Muscle layer of colon (tissue), 2 donors: ENCODE data around the gene TMEM143.

Source experiments
- H3K27ac ChIP-seq: one replicate; pipeline ENCODE4 v1.7.0; 2013; ENCODE audit warnings: low read depth, mild to moderate bottlenecking, low read length, moderate library complexity
- H3K27me3 ChIP-seq, 2 donors: one replicate each; pipeline ENCODE4 v1.7.0; 2013; ENCODE audit warnings: low read length in 2 of 2, mild to moderate bottlenecking in 2 of 2; ENCODE audit not compliant: insufficient read depth in 2 of 2, control insufficient read depth in 1 of 2
- H3K36me3 ChIP-seq: one replicate; pipeline ENCODE4 v1.7.0; 2013; ENCODE audit warnings: mild to moderate bottlenecking, low read length; ENCODE audit not compliant: insufficient read depth
- H3K4me1 ChIP-seq: one replicate; pipeline ENCODE4 v1.7.0; 2013; ENCODE audit warnings: mild to moderate bottlenecking, low read length; ENCODE audit not compliant: insufficient read depth
- H3K4me3 ChIP-seq, 2 donors: one replicate each; pipeline ENCODE4 v1.7.0; 2013; ENCODE audit warnings: low read length in 2 of 2, low read depth in 1 of 2, mild to moderate bottlenecking in 1 of 2, moderate library complexity in 1 of 2
- H3K9ac ChIP-seq: one replicate; pipeline ENCODE4 v1.7.0; 2013; ENCODE audit warnings: low read length
- H3K9me3 ChIP-seq: one replicate; pipeline ENCODE4 v1.7.0; 2013; ENCODE audit warnings: mild to moderate bottlenecking, low read length
- donor health status: abdominal sarcoma.
- donor health status: Adenocarcinoma of cecum.

The TMEM143 gene

DNA sequence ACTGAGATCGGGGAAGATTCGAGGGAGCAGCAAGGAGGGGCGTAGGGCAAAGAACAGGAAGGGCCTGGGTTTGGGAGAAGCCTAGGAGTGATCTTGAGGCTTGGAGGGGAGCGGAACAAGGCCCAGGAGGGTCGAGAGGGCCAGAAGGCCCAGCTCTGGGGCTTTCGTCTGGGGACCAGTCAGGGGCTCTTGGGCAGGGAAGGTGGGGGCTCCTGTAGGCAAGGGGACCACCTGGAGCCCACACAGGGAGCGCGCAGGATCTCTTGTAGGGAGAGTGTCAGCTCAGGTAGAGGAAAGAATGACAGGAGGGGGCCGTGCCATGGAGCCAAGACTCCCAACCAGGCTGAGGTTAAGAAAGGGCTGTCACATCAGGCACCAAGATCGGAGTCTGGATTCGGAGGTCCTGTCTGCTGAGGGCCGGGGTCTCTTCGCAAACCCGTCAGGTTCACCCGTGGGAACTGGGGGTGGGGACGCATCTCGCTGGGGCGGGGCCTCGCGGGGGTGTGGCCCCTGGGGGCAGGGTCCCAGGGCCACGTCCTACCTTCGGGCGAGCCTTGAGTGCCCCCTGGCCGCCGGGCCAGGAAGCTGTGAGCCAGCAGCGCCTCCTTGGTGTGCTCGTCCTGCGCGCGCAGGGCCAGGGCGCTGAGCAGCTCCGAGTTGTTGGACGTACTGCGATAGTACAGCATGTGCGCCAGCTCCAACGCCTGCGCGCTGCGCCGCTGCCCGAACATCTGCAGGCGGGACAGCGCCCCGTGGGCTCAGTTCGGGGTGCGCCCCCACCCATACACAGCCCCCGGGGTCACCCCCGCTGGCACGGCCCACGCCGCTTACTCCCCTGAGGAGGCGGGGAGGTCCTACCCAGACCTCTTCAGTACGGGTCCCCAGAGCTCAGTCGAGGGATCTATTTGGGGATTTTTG is 30.0 kb downstream of the TMEM143 start:
- H3K4me1 ChIP-seq, result peaks cover 38% of the 10 kb centered on the region
- peak overlapping the region; percentile 90 for H3K27ac ChIP-seq
- H3K4me3 ChIP-seq, result peak overlapping the region; percentile 44 to 61

DNA sequence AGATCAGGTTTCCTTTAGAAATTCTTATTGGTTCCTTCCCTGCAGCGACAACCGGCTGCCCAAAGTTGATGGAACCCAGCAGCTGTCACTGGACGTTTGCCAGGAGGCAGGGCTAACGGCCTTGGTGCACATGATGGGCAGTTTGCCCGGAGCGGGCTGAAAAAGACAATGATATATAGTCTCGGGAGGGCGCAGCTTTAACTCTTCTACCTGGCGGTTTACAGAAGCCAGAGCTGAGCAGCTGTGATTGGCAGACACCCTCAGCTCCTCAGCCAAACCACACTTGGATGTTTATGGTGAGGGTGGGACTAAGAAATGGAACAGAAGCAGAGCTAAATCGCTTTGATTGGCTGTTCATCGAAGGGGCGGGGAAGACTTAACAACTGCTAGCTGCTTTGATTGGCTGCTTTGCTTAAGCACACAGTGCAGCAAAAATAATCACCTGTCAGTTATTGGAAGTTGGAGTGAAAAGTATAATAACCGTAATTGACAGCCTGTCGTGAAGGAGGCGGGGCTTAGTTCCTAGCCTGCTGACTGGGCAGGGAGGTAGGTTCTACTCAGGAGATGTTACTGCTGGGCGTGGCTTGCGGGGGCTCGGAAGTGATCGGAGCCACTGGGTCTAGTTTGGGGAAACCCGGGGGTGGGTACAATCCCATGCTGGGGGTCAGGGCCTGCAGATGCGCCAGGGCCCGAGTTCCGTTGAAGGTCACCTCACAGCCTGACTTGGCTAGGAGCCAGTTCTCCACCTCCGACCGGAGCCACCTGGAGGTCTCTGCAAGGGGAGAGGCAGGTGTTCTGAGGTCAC is 30.9 kb downstream of the TMEM143 start:
- no peaks in the 10 kb centered on the region for H3K9me3 ChIP-seq
- H3K4me1 ChIP-seq, result peaks cover 38% of the 10 kb centered on the region
- peak overlapping the region; percentile 90 for H3K27ac ChIP-seq
- no peaks in the 10 kb centered on the region for H3K27me3 ChIP-seq
- peaks cover 11% of the 10 kb centered on the region for H3K36me3 ChIP-seq
- peak overlapping the region; percentile 44 to 61 for H3K4me3 ChIP-seq
- H3K9ac ChIP-seq, result peak overlapping the region; percentile 66

More for the DNA sequence above, 30.0 kb downstream of the TMEM143 start:
- H3K27me3 ChIP-seq, result no peaks in the 10 kb centered on the region
- no peaks in the 10 kb centered on the region for H3K9me3 ChIP-seq
- peak overlapping the region; percentile 66 for H3K9ac ChIP-seq
- H3K36me3 ChIP-seq, result peaks cover 11% of the 10 kb centered on the region

- peaks cover 43% of the 10 kb centered on the region for H3K4me1 ChIP-seq
- H3K27me3 ChIP-seq, result no peaks in the 10 kb centered on the region
- no peaks in the 10 kb centered on the region for H3K9me3 ChIP-seq
- peak overlapping the region; percentile 90 for H3K27ac ChIP-seq
- H3K4me3 ChIP-seq, result peak overlapping the region in 1 of 2 donors; percentile 61
- peaks cover 16% of the 10 kb centered on the region for H3K36me3 ChIP-seq
- no peak overlapping the region for H3K9ac ChIP-seq
These were observed 31.4 kb downstream of the TMEM143 start for GRCh38 chr19:48332351-48332661.

- no peaks in the 10 kb centered on the region for H3K27me3 ChIP-seq
- peaks cover 17% of the 10 kb centered on the region for H3K36me3 ChIP-seq
- peak overlapping the region; percentile 45 for H3K27ac ChIP-seq
- H3K4me3 ChIP-seq, result peak overlapping the region in 1 of 2 donors; percentile 17
- H3K4me1 ChIP-seq, result peaks cover 54% of the 10 kb centered on the region
- H3K9ac ChIP-seq, result no peak overlapping the region
- no peaks in the 10 kb centered on the region for H3K9me3 ChIP-seq
These were observed 33.6 kb downstream of the TMEM143 start for GRCh38 chr19:48330012-48330681.

DNA sequence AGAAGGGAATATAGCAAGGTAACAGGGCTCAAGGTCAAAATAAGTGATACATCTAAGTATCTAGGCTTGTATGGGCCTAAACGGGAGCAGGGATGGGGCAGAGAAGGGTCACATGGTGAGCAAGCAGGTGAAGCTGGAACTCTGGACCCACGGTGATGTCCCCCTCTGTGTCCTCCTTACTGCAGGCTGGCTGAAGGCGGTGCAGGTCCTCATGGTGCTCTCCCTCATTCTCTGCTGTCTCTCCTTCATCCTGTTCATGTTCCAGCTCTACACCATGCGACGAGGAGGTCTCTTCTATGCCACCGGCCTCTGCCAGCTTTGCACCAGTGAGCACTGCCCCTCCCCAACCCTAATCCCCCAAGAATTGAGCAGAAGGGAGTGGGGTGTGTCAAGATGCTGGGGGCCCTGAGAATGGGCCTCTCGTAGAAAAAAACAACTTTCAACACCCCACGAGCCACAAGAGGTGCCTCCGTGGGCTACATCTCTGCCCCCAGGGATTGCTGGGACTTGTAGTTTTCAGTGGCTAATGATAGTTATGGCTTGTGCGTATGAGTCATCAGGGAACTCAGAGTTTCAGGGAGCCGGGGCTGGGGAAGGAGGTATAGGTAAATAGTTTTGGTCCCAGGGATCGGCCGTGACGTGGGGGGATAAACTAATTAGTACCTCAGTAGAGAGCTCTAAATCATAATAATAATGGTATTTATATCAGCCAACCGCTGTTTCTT is 34.4 kb downstream of the TMEM143 start:
- Histone ChIP-seq H3K4me3 (peak overlapping the region in 1 of 2 donors; percentile 17), H3K9ac (no peak overlapping the region), H3K27ac (peak overlapping the region; percentile 45), H3K4me1 (peaks cover 62% of the 10 kb centered on the region), H3K9me3 (no peaks in the 10 kb centered on the region), H3K27me3 (no peaks in the 10 kb centered on the region), H3K36me3 (peaks cover 17% of the 10 kb centered on the region)

DNA sequence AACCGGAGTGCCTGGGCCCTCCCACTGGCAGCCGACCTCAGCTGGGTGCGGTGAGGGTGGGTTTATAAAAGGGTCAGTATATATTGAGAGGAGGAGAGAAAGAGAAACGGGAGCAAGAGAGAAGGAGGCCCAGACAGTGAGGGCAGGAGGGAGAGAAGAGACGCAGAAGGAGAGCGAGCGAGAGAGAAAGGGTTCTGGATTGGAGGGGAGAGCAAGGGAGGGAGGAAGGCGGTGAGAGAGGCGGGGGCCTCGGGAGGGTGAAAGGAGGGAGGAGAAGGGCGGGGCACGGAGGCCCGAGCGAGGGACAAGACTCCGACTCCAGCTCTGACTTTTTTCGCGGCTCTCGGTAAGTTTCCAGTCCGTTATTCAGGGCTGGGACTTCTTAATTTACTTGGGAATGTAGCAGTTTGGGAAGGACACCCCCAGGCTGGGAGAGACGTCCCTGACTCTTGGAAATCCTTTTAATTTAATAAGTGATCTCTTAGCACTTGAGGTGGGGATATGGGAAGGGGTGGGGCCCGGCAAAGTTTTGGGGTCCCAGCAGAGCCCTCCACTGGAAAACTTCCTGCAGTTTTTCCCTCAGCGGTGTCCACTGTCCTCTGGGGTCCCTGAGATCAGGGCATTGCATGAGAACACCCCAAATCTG is 38.4 kb downstream of the TMEM143 start, which contains the start of gene EMP3:
EMP3 (plus strand) TSS at position 288 of the 646 bp plus-strand sequence. CDS start 1,293 bp downstream, outside the sequence.
- peak within 1 kb of the TSS; percentile 82 to 91 for H3K4me3 ChIP-seq
- peak within 1 kb of the TSS; percentile 97 for H3K9ac ChIP-seq
- peak within 1 kb of the TSS; percentile 100 for H3K27ac ChIP-seq
- H3K36me3 ChIP-seq, result peaks cover 17% of the 10 kb centered on the region
- no peaks in the 10 kb centered on the region for H3K9me3 ChIP-seq
- H3K4me1 ChIP-seq, result peaks cover 53% of the 10 kb centered on the region
- no peaks in the 10 kb centered on the region for H3K27me3 ChIP-seq

- Histone ChIP-seq H3K9me3 (no peaks in the 10 kb centered on the region), H3K27me3 (no peaks in the 10 kb centered on the region), H3K36me3 (no peaks in the 10 kb centered on the region), H3K27ac (peak overlapping the region; percentile 96), H3K9ac (peak overlapping the region; percentile 57), H3K4me3 (peak overlapping the region; percentile 25 to 66), H3K4me1 (peaks cover 35% of the 10 kb centered on the region)
These were observed 41.8 kb downstream of the TMEM143 start for GRCh38 chr19:48321622-48322591.

GRCh38 chr19:48321372-48321621 is 42.4 kb downstream of the TMEM143 start:
- Histone ChIP-seq H3K27ac (peak overlapping the region; percentile 96), H3K36me3 (no peaks in the 10 kb centered on the region), H3K4me3 (peak overlapping the region; percentile 24 to 66), H3K9me3 (no peaks in the 10 kb centered on the region), H3K4me1 (peaks cover 29% of the 10 kb centered on the region), H3K27me3 (no peaks in the 10 kb centered on the region), H3K9ac (peak overlapping the region; percentile 53)

GRCh38 chr19:48319647-48320541 is 43.8 kb downstream of the TMEM143 start:
- peak overlapping the region; percentile 6 for H3K27ac ChIP-seq
- peaks cover 24% of the 10 kb centered on the region for H3K4me1 ChIP-seq
- no peak overlapping the region for H3K4me3 ChIP-seq
- H3K27me3 ChIP-seq, result no peaks in the 10 kb centered on the region
- no peaks in the 10 kb centered on the region for H3K36me3 ChIP-seq
- no peak overlapping the region for H3K9ac ChIP-seq
- no peaks in the 10 kb centered on the region for H3K9me3 ChIP-seq
